ENCODE data around the gene ESRRA.

DNA sequence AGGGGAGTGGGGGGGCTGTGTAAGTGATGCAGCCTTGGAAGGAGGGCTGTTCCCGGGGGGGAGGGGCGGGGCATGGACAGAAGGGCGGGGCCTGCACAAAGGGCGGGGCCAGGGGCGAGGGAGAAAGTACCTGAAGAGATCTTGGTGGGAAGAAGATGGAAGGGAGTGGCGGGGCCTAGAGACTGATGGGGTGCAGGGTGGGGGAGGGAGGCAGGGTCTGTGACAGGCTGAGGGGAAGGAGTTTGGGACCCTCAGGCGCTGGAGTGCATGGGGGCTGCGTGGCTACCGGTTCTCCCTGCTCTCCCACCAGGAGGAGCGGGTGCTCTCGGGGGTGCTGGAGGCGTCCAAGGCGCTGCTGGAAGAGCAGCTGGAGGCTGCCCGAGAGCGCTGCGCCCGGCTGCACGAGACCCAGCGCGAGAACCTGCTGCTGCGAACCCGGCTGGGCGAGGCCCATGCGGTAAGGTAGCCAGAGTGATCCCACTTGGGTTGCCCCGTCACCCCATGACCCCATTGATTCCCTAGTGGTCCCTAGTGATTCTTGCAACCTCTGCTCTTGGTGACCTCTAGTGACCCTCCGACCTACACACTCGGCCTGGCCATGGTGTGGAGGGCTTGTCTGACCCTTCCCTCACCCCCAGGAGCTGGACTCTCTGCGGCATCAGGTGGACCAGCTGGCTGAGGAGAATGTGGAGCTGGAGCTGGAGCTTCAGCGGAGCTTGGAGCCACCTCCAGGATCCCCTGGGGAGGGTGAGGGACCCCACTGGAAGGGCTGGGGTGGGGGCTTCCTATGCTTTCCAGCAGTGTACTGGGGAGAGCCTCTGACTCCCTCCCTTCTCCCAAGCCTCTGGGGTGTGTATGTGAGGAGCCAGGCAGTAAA lies 37.8 kb downstream of the ESRRA start:
- TF ChIP-seq, protein P1, sequence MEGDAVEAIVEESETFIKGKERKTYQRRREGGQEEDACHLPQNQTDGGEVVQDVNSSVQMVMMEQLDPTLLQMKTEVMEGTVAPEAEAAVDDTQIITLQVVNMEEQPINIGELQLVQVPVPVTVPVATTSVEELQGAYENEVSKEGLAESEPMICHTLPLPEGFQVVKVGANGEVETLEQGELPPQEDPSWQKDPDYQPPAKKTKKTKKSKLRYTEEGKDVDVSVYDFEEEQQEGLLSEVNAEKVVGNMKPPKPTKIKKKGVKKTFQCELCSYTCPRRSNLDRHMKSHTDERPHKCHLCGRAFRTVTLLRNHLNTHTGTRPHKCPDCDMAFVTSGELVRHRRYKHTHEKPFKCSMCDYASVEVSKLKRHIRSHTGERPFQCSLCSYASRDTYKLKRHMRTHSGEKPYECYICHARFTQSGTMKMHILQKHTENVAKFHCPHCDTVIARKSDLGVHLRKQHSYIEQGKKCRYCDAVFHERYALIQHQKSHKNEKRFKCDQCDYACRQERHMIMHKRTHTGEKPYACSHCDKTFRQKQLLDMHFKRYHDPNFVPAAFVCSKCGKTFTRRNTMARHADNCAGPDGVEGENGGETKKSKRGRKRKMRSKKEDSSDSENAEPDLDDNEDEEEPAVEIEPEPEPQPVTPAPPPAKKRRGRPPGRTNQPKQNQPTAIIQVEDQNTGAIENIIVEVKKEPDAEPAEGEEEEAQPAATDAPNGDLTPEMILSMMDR (IDR thresholded peaks at IDR 0.05) = no peak
- TF ChIP-seq POLR2A (IDR thresholded peaks at IDR 0.05) (no peak), POLR2AphosphoS5 (IDR thresholded peaks at IDR 0.05) (no peak), EP300 (IDR thresholded peaks at IDR 0.05) (no peak)
